Activated CD4-positive, alpha-beta T cell treated with anti-CD3 and anti-CD28 coated beads for 24 hours (primary cell): Measurements from ENCODE around the gene PLIN1.

Experiments
- DNase-seq, 2 donors: peaks; one replicate each; pipeline ENCODE4 v3.0.0-alpha.2; 2020; ENCODE audit warnings: low read depth in 2 of 2

The PLIN1 gene

DNA sequence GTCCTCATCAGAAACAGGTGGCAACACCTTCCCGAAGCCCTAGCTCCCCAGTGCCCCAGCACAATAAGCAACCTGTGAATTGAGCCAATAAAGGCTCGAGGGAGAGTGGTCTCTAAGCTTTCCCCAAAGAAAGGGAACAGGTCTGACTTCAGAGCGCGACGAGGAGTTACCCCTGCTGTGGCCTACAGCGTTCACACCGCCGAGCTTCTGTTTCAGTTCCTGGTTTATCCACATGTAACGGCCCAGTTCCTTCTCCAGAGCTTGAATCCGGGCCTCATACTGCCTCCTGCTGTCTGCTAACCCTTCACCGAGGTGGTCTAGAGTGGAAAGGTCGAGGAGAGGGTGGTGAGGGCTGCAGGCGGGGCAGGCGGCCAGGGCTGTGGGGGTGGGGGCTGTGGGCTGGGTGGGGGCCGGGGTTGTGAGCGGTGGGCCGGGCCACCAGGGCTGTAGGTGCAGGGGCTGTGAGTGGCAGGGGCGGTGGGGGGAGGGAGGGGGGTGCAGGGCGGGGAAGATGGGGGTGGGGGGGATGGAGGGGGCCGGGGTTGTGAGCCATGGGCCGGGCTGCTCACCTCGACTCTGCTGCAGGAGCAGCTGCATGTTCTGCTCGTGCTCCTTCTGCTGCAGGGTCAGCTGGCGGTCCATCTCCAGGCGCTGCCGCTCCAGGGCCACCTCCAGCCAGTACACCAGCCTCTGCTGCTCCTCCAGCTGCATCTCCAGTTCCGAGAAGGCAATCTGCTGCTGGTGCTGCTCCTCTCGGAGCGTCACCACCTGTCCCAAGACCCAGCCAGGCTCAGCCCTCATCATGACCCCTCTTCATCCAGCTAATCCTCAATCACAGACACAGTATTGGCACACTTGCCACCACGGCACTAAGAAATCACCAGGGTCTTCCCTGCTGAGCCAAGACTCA is 50.1 kb downstream of the PLIN1 start:
- no peak for DNase-seq

DNA sequence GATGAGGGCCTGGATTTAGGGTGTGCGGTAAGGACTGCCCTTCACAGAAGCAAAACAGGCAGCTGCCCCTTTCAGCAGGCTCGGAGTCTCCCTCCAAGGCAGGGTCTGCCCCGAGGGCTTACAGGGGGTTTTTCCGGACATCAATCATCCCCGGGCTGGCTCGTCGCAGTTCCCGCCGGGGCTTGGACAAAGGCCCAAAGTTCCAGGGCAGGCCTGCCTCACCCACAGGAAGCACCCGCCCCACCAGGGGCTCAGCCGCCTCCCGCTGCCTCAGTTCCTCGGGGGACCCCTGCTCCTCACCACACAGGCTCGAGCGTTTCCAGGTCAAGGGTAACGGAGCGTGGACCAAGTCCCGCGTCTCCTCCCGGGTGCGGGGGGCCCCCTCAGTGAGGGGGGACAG is 50.9 kb downstream of the PLIN1 start:
- DNase-seq, result no peak

DNA sequence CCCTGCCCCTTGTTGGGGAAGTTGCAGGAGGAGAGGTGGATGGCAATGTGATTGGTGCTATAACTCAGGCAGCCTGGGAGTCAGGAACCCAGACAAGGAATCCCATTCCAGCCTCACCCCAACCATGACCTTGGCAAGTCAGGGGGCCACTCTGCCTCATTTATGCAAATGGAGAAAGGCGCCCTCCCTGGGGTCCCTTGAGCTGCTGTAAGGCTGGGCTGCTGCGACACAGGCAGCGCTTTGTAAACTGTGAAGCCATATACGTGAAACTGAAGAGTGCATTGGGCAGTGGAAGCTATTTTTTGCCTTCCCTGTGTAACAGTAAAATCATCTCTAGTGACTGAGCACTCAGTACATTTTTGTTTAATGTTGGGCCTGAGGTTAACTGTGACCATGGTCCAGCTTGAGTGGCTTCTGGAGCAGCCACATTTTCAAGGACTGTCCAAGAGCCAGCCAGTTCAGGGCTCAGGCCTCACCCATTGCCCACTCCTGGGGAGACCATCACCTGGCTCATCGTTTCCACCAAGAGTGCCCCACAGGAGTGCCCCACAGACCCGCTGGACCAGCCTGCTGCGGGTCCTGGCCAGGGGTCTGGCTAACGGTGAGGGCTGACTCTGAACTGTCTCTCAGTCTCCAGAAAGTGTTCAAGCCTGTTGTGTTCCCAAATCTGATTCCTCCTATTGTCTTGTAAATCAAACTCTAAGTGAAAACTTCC is 51.8 kb downstream of the PLIN1 start:
- DNase-seq, result no peak

DNA sequence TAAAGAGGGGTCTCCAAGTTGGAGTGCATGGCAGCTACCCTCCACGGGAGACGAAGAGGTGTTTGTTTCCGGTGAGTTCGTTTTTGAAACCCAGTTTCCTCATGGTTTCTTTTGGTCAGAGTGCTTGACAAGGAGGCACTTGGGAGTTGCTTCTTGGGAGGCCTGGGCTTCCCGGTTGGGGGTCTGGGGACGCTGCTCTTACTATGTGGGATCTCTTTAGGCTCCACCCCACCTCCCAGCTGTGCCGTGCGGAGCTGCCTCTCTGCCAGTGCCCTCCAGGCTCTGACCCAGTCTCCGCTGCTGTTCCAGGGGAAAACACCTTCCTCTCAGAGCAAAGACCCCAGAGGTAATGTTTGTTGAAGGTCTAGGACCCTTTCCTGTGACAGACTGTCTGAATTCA is 53.5 kb downstream of the PLIN1 start:
- no peak for DNase-seq

DNA sequence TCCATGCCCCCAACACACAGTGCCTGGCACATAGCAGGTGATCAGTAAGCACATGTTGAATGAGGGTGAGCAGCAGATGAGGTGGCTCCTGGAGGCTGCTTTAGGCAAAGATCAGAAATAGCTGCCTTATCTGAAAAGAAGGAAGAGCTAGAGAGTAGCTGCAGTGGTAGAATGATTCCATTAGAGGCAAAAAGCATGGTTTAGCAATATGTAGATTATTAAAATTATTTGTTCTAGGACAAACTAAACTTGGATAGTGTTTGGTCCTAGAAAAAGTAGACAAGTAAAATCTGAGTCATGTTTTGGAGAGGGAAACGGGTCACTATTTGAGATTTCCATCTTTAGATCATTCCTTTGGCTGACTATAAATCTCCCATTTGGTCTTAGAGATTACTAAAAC is 56.0 kb downstream of the PLIN1 start:
- no peak for DNase-seq

DNA sequence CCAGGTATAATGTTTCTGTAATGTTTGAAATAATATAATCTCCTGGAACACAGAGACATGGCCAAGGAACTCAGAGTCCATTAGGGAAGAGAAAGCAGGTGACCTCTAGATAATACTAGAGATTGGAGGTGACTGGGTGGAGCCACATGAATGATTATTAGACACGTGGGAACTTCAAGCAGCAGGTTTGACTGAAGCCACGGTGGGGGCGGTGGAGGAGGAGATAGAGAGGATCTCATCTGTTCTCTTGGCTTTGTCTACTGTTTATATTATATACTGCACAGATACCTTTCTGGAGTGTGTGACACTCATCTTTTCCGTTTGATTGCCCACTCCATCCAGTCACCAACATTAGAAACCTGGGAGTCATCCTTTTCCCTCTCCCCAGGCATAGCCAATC is 57.6 kb downstream of the PLIN1 start:
- no peak for DNase-seq

DNA sequence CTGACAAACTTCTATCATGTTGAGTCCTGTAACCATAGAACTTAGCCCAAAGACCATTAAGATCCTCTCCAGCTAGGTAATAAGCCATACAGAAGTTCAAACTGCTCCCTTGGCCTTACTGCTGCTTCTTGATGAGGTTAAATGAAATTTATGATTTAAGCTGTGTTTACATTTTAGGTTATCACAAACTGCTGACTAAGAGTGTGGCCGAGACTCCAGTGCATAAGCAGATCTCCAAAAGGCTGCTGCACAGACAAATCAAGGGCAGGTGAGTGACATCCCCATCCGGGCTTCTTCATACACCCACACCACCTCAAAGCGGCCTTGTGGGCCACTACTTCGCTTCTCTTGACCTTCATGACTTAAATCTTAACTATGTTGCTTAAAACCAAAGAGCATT is 62.9 kb downstream of the PLIN1 start:
- no peak for DNase-seq

DNA sequence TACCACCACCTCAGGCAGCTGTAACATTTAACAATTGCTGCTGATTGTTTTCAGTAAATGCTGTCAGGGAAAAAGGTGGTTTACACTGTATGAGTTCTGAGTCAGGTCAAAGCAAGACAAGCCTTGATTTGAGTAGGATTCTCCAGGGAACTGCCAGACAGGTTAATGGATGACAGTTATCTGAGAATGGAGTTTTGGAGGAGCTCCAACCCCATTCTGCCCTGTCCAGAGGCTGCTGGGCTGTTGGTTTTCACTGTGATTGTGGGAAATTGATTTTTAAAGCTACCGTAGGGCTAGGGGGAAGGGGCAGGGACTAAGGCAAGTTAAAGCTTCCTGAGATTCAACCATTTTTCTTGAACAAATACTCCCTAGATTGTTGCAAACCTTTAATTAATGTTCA is 64.0 kb downstream of the PLIN1 start:
- DNase-seq, result no peak
